Body of pancreas (tissue), 4 donors: ENCODE results near the gene SLC25A1. TPM values are rescaled to one million over a fixed set of nuclear protein-coding genes. Genes with fewer than 3 reads are reported as not detected.
"Not testable (repeated sequence)": the region's sequence is repeated elsewhere in the genome, so short reads cannot be mapped to it uniquely, and the experiment has no call there.

Experiments used
- ATAC-seq: fragments of 150-250 bp; one replicate; pipeline ENCODE4 v1.9.1; 2016
- DNase-seq, 4 donors: peaks; one replicate each; pipeline ENCODE4 v3.0.0-alpha.2; 2019
- H3K27ac ChIP-seq, 4 donors: fragments of 200-600 bp; sonication (generic); 1 replicate in 3 of 4; 2 replicates in 1 of 4; pipeline versions ENCODE4 v1.5.1 to v1.6.1; 2016 to 2019; ENCODE audit warnings: mild to moderate bottlenecking in 1 of 4, mixed read lengths in 1 of 4, moderate library complexity in 1 of 4
- H3K27me3 ChIP-seq, 2 donors: fragments of 200-600 bp; sonication (generic); one replicate each; pipeline ENCODE4 v1.6.0; 2016; ENCODE audit warnings: mild to moderate bottlenecking in 1 of 2
- H3K36me3 ChIP-seq, 2 donors: fragments of 200-600 bp; sonication (generic); replicated peaks in 1 of 2; 2 replicates each; pipeline ENCODE4 v1.5.1; 2016; ENCODE audit warnings: low read depth in 2 of 2; ENCODE audit not compliant: insufficient read depth in 1 of 2
- H3K4me1 ChIP-seq: fragments of 200-600 bp; sonication (generic); one replicate; pipeline ENCODE4 v1.6.0; 2016
- H3K4me3 ChIP-seq, 2 donors: fragments of 200-600 bp; sonication (generic); 1 replicate in 1 of 2; 2 replicates in 1 of 2; pipeline ENCODE4 v1.5.1; 2016 to 2019
- H3K9me3 ChIP-seq, 3 donors: fragments of 200-600 bp; sonication (generic); 1 replicate in 2 of 3; 2 replicates in 1 of 3; pipeline ENCODE4 v1.5.1; 2016
- POLR2A ChIP-seq, 3 donors: fragments of 450-650 bp; IDR thresholded peaks; one replicate each; pipeline ENCODE4 v1.6.1; 2016; ENCODE audit warnings: antibody characterized with exemption in 3 of 3, mild to moderate bottlenecking in 2 of 3
- WGBS, 2 donors: methylation state at CpG; one replicate each; pipeline ENCODE4 v1.1.5; 2017; 5-methylcytosine and 5-hydroxymethylcytosine counted together
- intact Hi-C: fragments of 100-400 bp; cut with DNase I; formaldehyde crosslinking; loops from one replicate; pipeline ENCODE4 v1.15.1; 2023
- total RNA-seq, 2 donors: library from RNA; depleted of rRNA; stranded (reverse); fragments of >200 nt; gene quantifications; one replicate each; pipeline ENCODE4 v1.1.0, GENCODE V29; 2016
- TF ChIP-seq, protein P1 (sequence below), 7 experiments: fragments of 450-650 bp in 4 of 7; fragments of 200-600 bp in 3 of 7; sonication (generic) in 3 of 7; IDR thresholded peaks; one replicate each; pipeline ENCODE4 v1.5.1; 2016 to 2019; ENCODE audit warnings: antibody characterized with exemption in 7 of 7

SLC25A1 gene
- total RNA-seq, 2 donors from 2014 or later = 39.7 to 87.0 TPM

DNA sequence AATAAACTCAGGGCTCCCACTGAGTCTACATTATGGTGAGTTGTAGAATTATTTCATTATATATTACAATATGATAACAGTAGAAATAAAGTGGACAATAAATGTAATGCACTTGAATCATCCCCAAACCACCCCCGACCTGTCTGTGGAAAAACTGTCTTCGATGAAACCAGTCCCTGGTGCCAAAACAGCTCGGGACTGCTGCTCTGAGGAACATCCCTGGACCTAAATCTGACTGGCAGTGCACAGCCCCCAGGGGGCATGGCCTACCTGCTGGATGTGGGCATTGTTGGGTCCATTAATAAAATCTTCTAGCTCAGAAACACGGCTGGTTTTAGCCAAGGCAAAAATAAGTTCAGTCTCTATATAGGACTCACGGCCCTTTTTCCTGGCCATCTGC lies 29.3 kb upstream of the SLC25A1 start:
- ATAC-seq (no peak), DNase-seq (no peak)
- H3K27me3 ChIP-seq = no peaks in the 10 kb centered on the region
- TF ChIP-seq, protein P1, sequence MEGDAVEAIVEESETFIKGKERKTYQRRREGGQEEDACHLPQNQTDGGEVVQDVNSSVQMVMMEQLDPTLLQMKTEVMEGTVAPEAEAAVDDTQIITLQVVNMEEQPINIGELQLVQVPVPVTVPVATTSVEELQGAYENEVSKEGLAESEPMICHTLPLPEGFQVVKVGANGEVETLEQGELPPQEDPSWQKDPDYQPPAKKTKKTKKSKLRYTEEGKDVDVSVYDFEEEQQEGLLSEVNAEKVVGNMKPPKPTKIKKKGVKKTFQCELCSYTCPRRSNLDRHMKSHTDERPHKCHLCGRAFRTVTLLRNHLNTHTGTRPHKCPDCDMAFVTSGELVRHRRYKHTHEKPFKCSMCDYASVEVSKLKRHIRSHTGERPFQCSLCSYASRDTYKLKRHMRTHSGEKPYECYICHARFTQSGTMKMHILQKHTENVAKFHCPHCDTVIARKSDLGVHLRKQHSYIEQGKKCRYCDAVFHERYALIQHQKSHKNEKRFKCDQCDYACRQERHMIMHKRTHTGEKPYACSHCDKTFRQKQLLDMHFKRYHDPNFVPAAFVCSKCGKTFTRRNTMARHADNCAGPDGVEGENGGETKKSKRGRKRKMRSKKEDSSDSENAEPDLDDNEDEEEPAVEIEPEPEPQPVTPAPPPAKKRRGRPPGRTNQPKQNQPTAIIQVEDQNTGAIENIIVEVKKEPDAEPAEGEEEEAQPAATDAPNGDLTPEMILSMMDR (IDR thresholded peaks at IDR 0.05) = no peak
- no peak for TF ChIP-seq POLR2A (IDR thresholded peaks at IDR 0.05)
- H3K4me1 ChIP-seq = no peaks in the 10 kb centered on the region
- intact Hi-C loops = no loop called here
- no peak overlapping the region for H3K27ac ChIP-seq
- H3K9me3 ChIP-seq = no peaks in the 10 kb centered on the region
- no peaks in the 10 kb centered on the region for H3K36me3 ChIP-seq
- 73 to 82% methylated on average over 5 of the region's 5 CpGs for WGBS, 2 donors
- H3K4me3 ChIP-seq = no peak overlapping the region

DNA sequence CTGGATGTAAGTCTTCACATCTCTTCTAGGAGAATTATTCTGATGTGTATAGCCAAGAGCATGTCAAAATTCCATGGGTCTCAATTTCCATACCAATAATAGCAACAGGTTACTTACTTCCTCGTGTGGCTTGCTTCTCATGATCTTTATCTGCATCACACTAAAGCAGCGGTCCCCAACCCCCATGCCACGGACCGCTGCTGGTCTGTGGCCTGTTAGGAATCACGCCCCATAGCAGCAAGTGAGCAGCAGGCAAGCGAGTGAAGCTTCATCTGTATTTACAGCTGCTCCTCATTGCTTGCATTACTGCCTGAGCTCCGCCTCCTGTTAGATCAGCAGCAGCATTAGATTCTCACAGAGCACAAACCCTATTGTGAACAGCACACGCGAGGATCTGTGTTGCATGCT lies 28.9 kb upstream of the SLC25A1 start:
- Histone ChIP-seq H3K4me3 (no peak overlapping the region), H3K36me3 (no peaks in the 10 kb centered on the region), H3K27ac (no peak overlapping the region), H3K27me3 (no peaks in the 10 kb centered on the region), H3K4me1 (no peaks in the 10 kb centered on the region), H3K9me3 (no peaks in the 10 kb centered on the region)
- intact Hi-C loops = no loop called here
- TF ChIP-seq, protein P1 (IDR thresholded peaks at IDR 0.05) = no peak
- no peak for TF ChIP-seq POLR2A (IDR thresholded peaks at IDR 0.05)
- WGBS, 2 donors = 83 to 86% methylated on average over 9 of the region's 9 CpGs
- DNase-seq = no peak
- no peak for ATAC-seq

DNA sequence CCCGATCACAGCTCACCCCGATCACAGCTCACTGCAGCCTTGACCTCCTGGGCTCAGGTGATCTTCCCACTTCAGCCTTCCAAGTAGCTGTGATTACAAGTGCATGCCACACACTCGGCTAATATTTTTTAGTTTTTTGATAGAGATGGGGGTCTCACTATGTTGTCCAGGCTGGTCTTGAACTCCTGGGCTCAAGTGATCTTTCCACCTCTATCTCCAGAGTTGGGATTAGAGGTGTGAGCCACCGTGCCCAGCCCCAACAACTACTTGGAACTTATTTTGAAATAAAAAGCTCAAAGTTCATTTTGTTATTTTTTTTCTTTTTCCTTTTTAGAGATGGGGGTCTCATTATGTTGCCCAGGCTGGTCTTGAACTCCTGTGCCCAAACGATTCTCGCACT lies 27.8 kb upstream of the SLC25A1 start:
- no peaks in the 10 kb centered on the region for H3K9me3 ChIP-seq
- intact Hi-C loops = no loop called here
- no peak for TF ChIP-seq POLR2A (IDR thresholded peaks at IDR 0.05)
- TF ChIP-seq, protein P1 (IDR thresholded peaks at IDR 0.05) = no peak
- H3K4me3 ChIP-seq = no peak overlapping the region
- no peaks in the 10 kb centered on the region for H3K27me3 ChIP-seq
- no peak overlapping the region for H3K27ac ChIP-seq
- H3K36me3 ChIP-seq = no peaks in the 10 kb centered on the region
- no peaks in the 10 kb centered on the region for H3K4me1 ChIP-seq
- ATAC-seq (no peak), DNase-seq (no peak)
- 90 to 91% methylated on average over 6 of the region's 6 CpGs for WGBS, 2 donors

DNA sequence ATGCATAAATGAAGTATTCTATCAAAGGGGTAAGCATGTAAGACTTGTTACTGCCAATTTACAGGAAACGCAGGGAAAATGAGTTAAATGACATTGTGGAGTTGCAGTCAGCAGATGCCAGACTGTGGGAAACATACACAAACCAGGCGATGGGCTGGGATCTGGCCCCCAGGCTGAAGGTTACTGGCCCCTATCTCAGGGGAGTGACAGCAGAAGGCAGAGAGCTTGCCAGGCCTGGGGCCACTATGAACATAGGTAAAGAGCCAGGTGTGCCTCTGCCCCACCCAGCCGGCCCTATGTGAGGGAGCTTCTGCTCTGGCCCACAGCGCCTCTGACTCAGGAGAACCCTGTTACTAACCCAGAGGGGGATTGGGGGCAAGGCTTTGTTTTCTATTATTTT lies 26.1 kb upstream of the SLC25A1 start:
- no peak for ATAC-seq
- no peak for DNase-seq
- H3K4me3 ChIP-seq = no peak overlapping the region
- intact Hi-C loops = no loop called here
- no peaks in the 10 kb centered on the region for H3K27me3 ChIP-seq
- no peak overlapping the region for H3K27ac ChIP-seq
- 89 to 92% methylated on average over 4 of the region's 4 CpGs for WGBS, 2 donors
- no peaks in the 10 kb centered on the region for H3K4me1 ChIP-seq
- H3K9me3 ChIP-seq = no peaks in the 10 kb centered on the region
- no peak for TF ChIP-seq POLR2A (IDR thresholded peaks at IDR 0.05)
- TF ChIP-seq, protein P1 (IDR thresholded peaks at IDR 0.05) = no peak
- H3K36me3 ChIP-seq = no peaks in the 10 kb centered on the region

DNA sequence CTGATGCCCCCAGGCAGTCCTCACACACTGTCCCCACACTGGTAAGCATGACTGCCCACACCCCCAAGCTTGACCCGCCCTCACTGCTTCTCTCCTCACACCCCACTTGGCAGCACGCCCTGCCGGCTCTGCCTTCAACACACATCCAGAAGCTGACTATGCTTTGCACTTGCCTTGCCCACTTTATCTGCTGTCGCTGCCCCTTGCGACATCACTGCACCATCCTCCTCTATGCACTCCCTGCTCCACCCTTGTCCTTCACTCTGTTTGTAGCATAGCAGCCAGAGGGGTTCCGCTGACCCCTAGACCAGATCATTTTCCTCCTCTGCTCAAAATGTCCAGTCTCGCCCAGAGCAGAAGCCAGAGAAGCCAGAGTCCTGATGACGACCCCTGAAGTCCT lies 25.3 kb upstream of the SLC25A1 start:
- Histone ChIP-seq H3K4me1 (no peaks in the 10 kb centered on the region), H3K27ac (no peak overlapping the region), H3K27me3 (no peaks in the 10 kb centered on the region), H3K4me3 (no peak overlapping the region), H3K36me3 (no peaks in the 10 kb centered on the region), H3K9me3 (no peaks in the 10 kb centered on the region)
- ATAC-seq (no peak), DNase-seq (no peak)
- WGBS, 2 donors = 79 to 84% methylated on average over 8 of the region's 8 CpGs
- intact Hi-C loops = no loop called here
- TF ChIP-seq POLR2A (IDR thresholded peaks at IDR 0.05) = no peak
- TF ChIP-seq, protein P1 (IDR thresholded peaks at IDR 0.05) = no peak

DNA sequence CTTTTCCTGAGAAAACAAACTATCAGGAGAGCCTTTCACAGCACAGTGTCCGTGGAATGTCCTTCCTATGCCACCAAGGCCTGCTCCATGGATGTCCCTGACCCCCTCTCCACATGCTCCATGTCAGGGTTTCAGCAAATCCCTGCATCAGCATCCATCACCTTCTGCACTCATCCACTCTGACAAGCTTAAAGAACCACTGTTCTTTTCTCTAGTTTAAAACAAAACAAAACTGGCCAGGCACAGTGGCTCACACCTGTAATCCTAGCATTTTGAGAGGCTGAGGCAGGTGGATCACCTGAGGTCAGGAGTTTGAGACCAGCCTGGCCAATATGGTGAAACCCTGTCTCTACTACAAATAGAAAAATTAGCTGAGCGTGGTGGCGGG lies 24.3 kb upstream of the SLC25A1 start:
- H3K36me3 ChIP-seq, ATAC-seq, H3K27me3 ChIP-seq, intact Hi-C loops, DNase-seq, H3K4me3 ChIP-seq, H3K4me1 ChIP-seq, H3K9me3 ChIP-seq, H3K27ac ChIP-seq: not testable (repeated sequence)
- WGBS, 2 donors = 93 to 96% methylated on average over 3 of the region's 3 CpGs
